Gastroesophageal sphincter (tissue), 3 donors: ENCODE results near the gene PRRG1.

Experiments
- CTCF ChIP-seq, 4 experiments: fragments of 200-600 bp in 2 of 4; fragments of 450-650 bp in 2 of 4; sonication (generic) in 1 of 4; IDR thresholded peaks; one replicate each; pipeline ENCODE4 v1.5.1; 2017 to 2019; ENCODE audit warnings: antibody characterized with exemption in 4 of 4, mild to moderate bottlenecking in 2 of 4, moderate library complexity in 2 of 4
- EP300 ChIP-seq: sonication (generic); formaldehyde crosslinking; IDR thresholded peaks from one replicate; pipeline ENCODE4 v1.6.1; 2017; ENCODE audit warnings: antibody characterized with exemption, mild to moderate bottlenecking
- POLR2A ChIP-seq, 2 donors: fragments of 450-650 bp; IDR thresholded peaks; one replicate each; pipeline ENCODE4 v1.6.1; 2017; ENCODE audit warnings: antibody characterized with exemption in 2 of 2, mild to moderate bottlenecking in 2 of 2, moderate library complexity in 1 of 2
- POLR2AphosphoS5 ChIP-seq: sonication (generic); formaldehyde crosslinking; IDR thresholded peaks from one replicate; pipeline ENCODE4 v1.6.1; 2017; ENCODE audit warnings: antibody characterized with exemption

DNA sequence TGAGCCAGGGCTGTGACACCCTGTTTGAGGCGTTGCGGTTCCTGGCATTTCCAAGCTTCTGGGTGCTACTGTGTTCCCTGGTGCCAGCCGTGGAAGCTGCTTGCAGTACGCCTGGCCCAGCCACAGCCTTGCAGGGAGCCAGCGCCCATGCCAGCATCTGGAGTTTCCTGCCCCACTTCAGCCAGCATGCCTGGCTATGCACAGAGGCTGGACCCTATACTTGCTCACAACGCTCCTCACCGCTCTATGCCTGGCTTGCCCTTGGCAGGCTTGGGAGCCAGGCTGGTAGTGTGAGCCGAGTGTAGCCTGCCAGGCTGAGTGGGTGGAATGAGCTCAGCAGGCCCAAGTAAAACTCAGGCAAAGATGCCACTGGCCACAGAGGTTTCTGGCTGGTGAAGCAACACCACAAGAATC lies 22.4 kb downstream of the PRRG1 start:
- TF ChIP-seq CTCF (IDR thresholded peaks at IDR 0.05) (no peak), POLR2A (IDR thresholded peaks at IDR 0.05) (no peak), POLR2AphosphoS5 (no peak), EP300 (no peak)
